HAP-1 (cell line): ENCODE measurements around the gene NEK11.
"Not testable (repeated sequence)": the region's sequence is repeated elsewhere in the genome, so short reads cannot be mapped to it uniquely, and the experiment has no call there.

ENCODE experiments used
- DNase-seq, 2 experiments: peaks; one replicate each; pipeline ENCODE4 v3.0.0-alpha.2; 2016 to 2020; ENCODE audit warnings: low spot score in 2 of 2
- H3K27me3 ChIP-seq: fragments of 250-450 bp; sonication (Bioruptor Pico); 2 replicates; pipeline ENCODE4 v1.5.1; 2020; ENCODE audit warnings: low read depth, mild to moderate bottlenecking, moderate library complexity
- H3K36me3 ChIP-seq: fragments of 250-450 bp; sonication (Bioruptor Pico); replicated peaks from 2 replicates; pipeline ENCODE4 v1.5.1; 2020; ENCODE audit warnings: mild to moderate bottlenecking
- H3K4me1 ChIP-seq: fragments of 250-450 bp; sonication (Bioruptor Pico); 2 replicates; pipeline ENCODE4 v1.5.1; 2020; ENCODE audit warnings: mild to moderate bottlenecking
- H3K4me3 ChIP-seq: fragments of 250-450 bp; sonication (Bioruptor Pico); 2 replicates; pipeline ENCODE4 v1.5.1; 2020; ENCODE audit warnings: mild to moderate bottlenecking, moderate library complexity
- H3K9me3 ChIP-seq: fragments of 250-450 bp; sonication (Bioruptor Pico); 2 replicates; pipeline ENCODE4 v1.5.1; 2020; ENCODE audit warnings: mild to moderate bottlenecking, moderate library complexity
- in situ Hi-C: fragments of 300-500 bp; cut with MboI; formaldehyde crosslinking; loops from 3 replicates; pipeline ENCODE4 v1.14.3; 2020; ENCODE audit warnings: low sequenced_read_pairs, inconsistent platforms, mixed read lengths

The NEK11 gene

GRCh38 chr3:131360191-131360755, 333.6 kb downstream of the NEK11 start:
- in situ Hi-C loops = no loop called here
- Histone ChIP-seq H3K4me3 (no peak overlapping the region), H3K4me1 (no peaks in the 10 kb centered on the region), H3K9me3 (no peaks in the 10 kb centered on the region), H3K27me3 (no peaks in the 10 kb centered on the region), H3K36me3 (no peaks in the 10 kb centered on the region)
- no peak for DNase-seq

GRCh38 chr3:131361066-131361463, 334.4 kb downstream of the NEK11 start:
- not testable (repeated sequence) for H3K4me3 ChIP-seq

GRCh38 chr3:131361464-131362421, 335.1 kb downstream of the NEK11 start:
- Histone ChIP-seq H3K4me3 (no peak overlapping the region), H3K36me3 (no peaks in the 10 kb centered on the region), H3K9me3 (no peaks in the 10 kb centered on the region), H3K27me3 (no peaks in the 10 kb centered on the region), H3K4me1 (no peaks in the 10 kb centered on the region)
- DNase-seq = no peak
- in situ Hi-C loops = no loop called here

More at GRCh38 chr3:131361066-131361463, 334.4 kb downstream of the NEK11 start:
- H3K9me3 ChIP-seq, H3K36me3 ChIP-seq, in situ Hi-C loops, H3K4me1 ChIP-seq, H3K27me3 ChIP-seq, DNase-seq: not testable (repeated sequence)

- Histone ChIP-seq H3K36me3 (no peaks in the 10 kb centered on the region), H3K9me3 (no peaks in the 10 kb centered on the region), H3K27me3 (no peaks in the 10 kb centered on the region), H3K4me3 (no peak overlapping the region), H3K4me1 (no peaks in the 10 kb centered on the region)
- in situ Hi-C loops = no loop called here
- no peak for DNase-seq
Measured at GRCh38 chr3:131363275-131363674, 336.6 kb downstream of the NEK11 start.

- no peak for DNase-seq
- Histone ChIP-seq H3K9me3 (no peaks in the 10 kb centered on the region), H3K4me3 (no peak overlapping the region), H3K36me3 (no peaks in the 10 kb centered on the region), H3K4me1 (no peaks in the 10 kb centered on the region), H3K27me3 (no peaks in the 10 kb centered on the region)
- in situ Hi-C loops = no loop called here
Measured at GRCh38 chr3:131370935-131371687, 344.4 kb downstream of the NEK11 start.

- H3K4me3 ChIP-seq = no peak overlapping the region
- no peaks in the 10 kb centered on the region for H3K4me1 ChIP-seq
- in situ Hi-C loops = no loop called here
- DNase-seq = no peak
- H3K36me3 ChIP-seq = no peaks in the 10 kb centered on the region
- H3K27me3 ChIP-seq = no peaks in the 10 kb centered on the region
- H3K9me3 ChIP-seq = no peaks in the 10 kb centered on the region
Measured at GRCh38 chr3:131371688-131372066, 345.0 kb downstream of the NEK11 start.

- in situ Hi-C loops = no loop called here
- Histone ChIP-seq H3K9me3 (no peaks in the 10 kb centered on the region), H3K36me3 (peaks cover 4% of the 10 kb centered on the region; the same call in 1 of the 2 replicates)
Measured at GRCh38 chr3:131374741-131375140, 348.1 kb downstream of the NEK11 start.

GRCh38 chr3:131380821-131381444, 354.3 kb downstream of the NEK11 start:
- DNase-seq, H3K4me1 ChIP-seq, in situ Hi-C loops, H3K27me3 ChIP-seq, H3K9me3 ChIP-seq: not testable (repeated sequence)
- Histone ChIP-seq H3K4me3 (peak overlapping the region; percentile 92), H3K36me3 (peaks cover 27% of the 10 kb centered on the region)

More at GRCh38 chr3:131374741-131375140, 348.1 kb downstream of the NEK11 start:
- Histone ChIP-seq H3K27me3 (no peaks in the 10 kb centered on the region), H3K4me3 (no peak overlapping the region), H3K4me1 (no peaks in the 10 kb centered on the region)
- no peak for DNase-seq

- Histone ChIP-seq H3K36me3 (peaks cover 29% of the 10 kb centered on the region), H3K4me1 (peaks cover 5% of the 10 kb centered on the region), H3K27me3 (no peaks in the 10 kb centered on the region), H3K9me3 (no peaks in the 10 kb centered on the region), H3K4me3 (peak within 1 kb of the TSS; percentile 92)
- in situ Hi-C loops = no loop called here
- peak; percentile 95 to 100 for DNase-seq
Measured at GRCh38 chr3:131381445-131382291, 355.0 kb downstream of the NEK11 start, which contains the start of gene NUDT16. NUDT16 (plus strand) TSS chr3:131381774; CDS start chr3:131381805, 31 bp downstream.

GRCh38 chr3:131386429-131387165, 359.9 kb downstream of the NEK11 start:
- Histone ChIP-seq H3K4me1 (peaks cover 5% of the 10 kb centered on the region), H3K36me3 (peaks cover 25% of the 10 kb centered on the region), H3K4me3 (no peak overlapping the region), H3K27me3 (no peaks in the 10 kb centered on the region), H3K9me3 (no peaks in the 10 kb centered on the region)
- DNase-seq = no peak
- in situ Hi-C loops = no loop called here

GRCh38 chr3:131387796-131388489, 361.3 kb downstream of the NEK11 start:
- no peaks in the 10 kb centered on the region for H3K27me3 ChIP-seq
- no peak for DNase-seq
- no peaks in the 10 kb centered on the region; the same call in 1 of the 2 replicates for H3K4me1 ChIP-seq
- H3K4me3 ChIP-seq = no peak overlapping the region
- in situ Hi-C loops = no loop called here
- peaks cover 25% of the 10 kb centered on the region for H3K36me3 ChIP-seq
- no peaks in the 10 kb centered on the region for H3K9me3 ChIP-seq

- in situ Hi-C loops = no loop called here
- Histone ChIP-seq H3K9me3 (no peaks in the 10 kb centered on the region), H3K4me3 (no peak overlapping the region), H3K4me1 (no peaks in the 10 kb centered on the region), H3K27me3 (no peaks in the 10 kb centered on the region), H3K36me3 (peaks cover 20% of the 10 kb centered on the region)
- no peak for DNase-seq
Measured at GRCh38 chr3:131388490-131388799, 361.8 kb downstream of the NEK11 start.
